Kidney epithelial cell (primary cell): ENCODE results near the gene PAX3. TPM values are rescaled to one million over a fixed set of nuclear protein-coding genes. Genes with fewer than 3 reads are reported as not detected.

ENCODE experiments used
- DNase-seq: peaks from one replicate; pipeline ENCODE4 v3.0.0-alpha.2; 2010; ENCODE audit warnings: low read depth
- H3K27me3 ChIP-seq: 2 replicates; pipeline ENCODE4 v1.6.0; 2011; ENCODE audit warnings: low read length; ENCODE audit not compliant: control insufficient read depth, insufficient read depth
- H3K36me3 ChIP-seq: 2 replicates; pipeline ENCODE4 v1.5.1; 2011; ENCODE audit warnings: low read length; ENCODE audit not compliant: control insufficient read depth, insufficient read depth
- H3K4me3 ChIP-seq: 2 replicates; pipeline ENCODE4 v1.5.1; 2011; ENCODE audit warnings: low read depth, mild to moderate bottlenecking, control low read depth, low read length
- CTCF ChIP-seq: IDR thresholded peaks from 2 replicates; pipeline ENCODE4 v1.5.1; 2011; ENCODE audit warnings: mild to moderate bottlenecking, moderate library complexity, low read length, control low read depth, inconsistent platforms; ENCODE audit not compliant: insufficient read depth, poor library complexity, severe bottlenecking
- total RNA-seq: library from RNA; depleted of rRNA; stranded (reverse); fragments of >200 nt; gene quantifications from 2 replicates; pipeline ENCODE4 v1.2.3, GENCODE V29; 2015

Gene PAX3
- total RNA-seq, 1 donor from 2014 or later: not detected

- no peak for TF ChIP-seq CTCF
- Histone ChIP-seq H3K4me3 (no peak overlapping the region), H3K27me3 (peaks cover 89% of the 10 kb centered on the region), H3K36me3 (no peaks in the 10 kb centered on the region)
- DNase-seq: no peak
These were observed 7.3 kb downstream of the PAX3 start for GRCh38 chr2:222291485-222291841.

GRCh38 chr2:222290736-222291484 is 7.9 kb downstream of the PAX3 start:
- no peak for TF ChIP-seq CTCF
- no peak overlapping the region for H3K4me3 ChIP-seq
- DNase-seq: no peak
- peaks cover 87% of the 10 kb centered on the region for H3K27me3 ChIP-seq
- H3K36me3 ChIP-seq: no peaks in the 10 kb centered on the region

GRCh38 chr2:222290401-222290735 is 8.4 kb downstream of the PAX3 start:
- DNase-seq: no peak
- Histone ChIP-seq H3K36me3 (no peaks in the 10 kb centered on the region), H3K27me3 (peaks cover 83% of the 10 kb centered on the region), H3K4me3 (no peak overlapping the region)
- no peak for TF ChIP-seq CTCF

GRCh38 chr2:222289278-222290160 is 9.3 kb downstream of the PAX3 start:
- Histone ChIP-seq H3K4me3 (no peak overlapping the region), H3K36me3 (no peaks in the 10 kb centered on the region), H3K27me3 (peaks cover 79% of the 10 kb centered on the region)
- no peak for DNase-seq
- no peak for TF ChIP-seq CTCF

GRCh38 chr2:222288590-222289277 is 10.1 kb downstream of the PAX3 start:
- TF ChIP-seq CTCF: no peak
- Histone ChIP-seq H3K36me3 (no peaks in the 10 kb centered on the region), H3K4me3 (no peak overlapping the region), H3K27me3 (peaks cover 73% of the 10 kb centered on the region)
- no peak for DNase-seq
